K562 (cell line): ENCODE measurements around the gene SRSF1. TPM values are rescaled to one million over a fixed set of nuclear protein-coding genes. Genes with fewer than 3 reads are reported as not detected.

Experiments used
- EGR1 ChIP-seq: fragments of 450-650 bp; conservative IDR thresholded peaks from 2 replicates; pipeline ENCODE4 v1.6.1; 2017; ENCODE audit warnings: mild to moderate bottlenecking
- FOSL1 ChIP-seq: fragments of 200-800 bp; sonication (Bioruptor generic); conservative IDR thresholded peaks from 2 replicates; pipeline ENCODE4 v1.6.1; 2016; ENCODE audit warnings: missing genetic modification characterization, missing compliant biosample characterization
- JUND ChIP-seq, 2 experiments: IDR thresholded peaks; 2 replicates in 1 of 2; 3 replicates in 1 of 2; pipeline ENCODE4 v1.6.1; 2011; ENCODE audit warnings: borderline replicate concordance in 2 of 2, low read depth in 2 of 2, low read length in 2 of 2, improper control_type of control experiment in 1 of 2, missing biosample characterization in 1 of 2, missing genetic modification characterization in 1 of 2, missing genetic modification reagents in 1 of 2
- KDM5B ChIP-seq: fragments of 200-600 bp; sonication (generic); IDR thresholded peaks from 2 replicates; pipeline ENCODE4 v1.6.1; 2012; ENCODE audit warnings: low read depth, mild to moderate bottlenecking, moderate library complexity, low read length, control low read depth, inconsistent platforms; ENCODE audit not compliant: insufficient replicate concordance
- MCM5 ChIP-seq: fragments of 450-650 bp; IDR thresholded peaks from 2 replicates; pipeline ENCODE4 v1.6.1; 2016; ENCODE audit warnings: low read depth
- NONO ChIP-seq, 2 experiments: fragments of 200-400 bp in 1 of 2; fragments of 450-650 bp in 1 of 2; formaldehyde crosslinking in 1 of 2; IDR thresholded peaks; 2 replicates each; pipeline ENCODE4 v1.6.1; 2017; ENCODE audit warnings: low read depth in 2 of 2, mild to moderate bottlenecking in 2 of 2, moderate library complexity in 2 of 2, low read length in 1 of 2
- RBBP5 ChIP-seq: fragments of 200-600 bp; sonication (generic); IDR thresholded peaks from 2 replicates; pipeline ENCODE4 v1.6.1; 2012; ENCODE audit warnings: borderline replicate concordance, mild to moderate bottlenecking, low read length, control low read depth, inconsistent platforms; ENCODE audit not compliant: insufficient read depth, poor library complexity, severe bottlenecking
- ZNF224 ChIP-seq: sonication (generic); formaldehyde crosslinking; IDR thresholded peaks from 2 replicates; pipeline ENCODE4 v1.8.0; 2022; ENCODE audit warnings: mild to moderate bottlenecking, missing genetic modification reagents
- polyA plus RNA-seq, 8 experiments: library from polyadenylated mRNA; depleted of rRNA in 4 of 8; stranded (reverse) in 5 of 8; unstranded in 3 of 8; fragments of >200 nt; fragmentation: Nextera tagmentation in 2 of 8; fragmentation: Illumina TruSeq in 1 of 8; extraction: Ambion mirVana in 2 of 8; extraction: Trizol in 1 of 8; gene quantifications; 2 replicates each; pipeline versions ENCODE4 v1.2.1 to v1.2.3, GENCODE V29; 2011 to 2014; ENCODE audit warnings: inconsistent platforms in 1 of 8, missing spikeins in 1 of 8
- total RNA-seq, 7 experiments: library from RNA; depleted of rRNA in 6 of 7; stranded (reverse); fragments of >200 nt in 6 of 7; fragmentation: Illumina TruSeq in 2 of 7; extraction: Trizol in 2 of 7; gene quantifications; 2 replicates each; pipeline versions ENCODE4 v1.2.1 to v1.2.3, GENCODE V29; 2011 to 2021; ENCODE audit warnings: low replicate concordance in 1 of 7
- TF ChIP-seq, protein P1 (sequence below): sonication (generic); formaldehyde crosslinking; IDR thresholded peaks from 2 replicates; pipeline ENCODE4 v1.8.0; 2022; ENCODE audit warnings: mild to moderate bottlenecking, missing genetic modification reagents
- TF ChIP-seq, protein P2 (sequence below): sonication (generic); formaldehyde crosslinking; IDR thresholded peaks from 2 replicates; pipeline ENCODE4 v1.4.0; 2020; ENCODE audit warnings: mild to moderate bottlenecking, missing genetic modification reagents
- TF ChIP-seq, protein P3 (sequence below): fragments of 450-650 bp; IDR thresholded peaks from 2 replicates; pipeline ENCODE4 v1.6.1; 2014; ENCODE audit warnings: low read depth, mild to moderate bottlenecking, moderate library complexity, borderline replicate concordance
- TF ChIP-seq, protein P4 (sequence below): sonication (generic); formaldehyde crosslinking; IDR thresholded peaks from 2 replicates; pipeline ENCODE4 v1.9.0; 2022; ENCODE audit warnings: mild to moderate bottlenecking, missing genetic modification reagents
- TF ChIP-seq, protein P5 (sequence below), 2 experiments: fragments of 450-650 bp in 1 of 2; sonication (generic) in 1 of 2; formaldehyde crosslinking in 1 of 2; IDR thresholded peaks in 1 of 2; conservative IDR thresholded peaks in 1 of 2; 2 replicates each; pipeline versions ENCODE4 v1.6.1 to v1.8.1; 2016 to 2023; ENCODE audit warnings: mild to moderate bottlenecking in 2 of 2, moderate library complexity in 2 of 2, inconsistent platforms in 1 of 2, missing genetic modification reagents in 1 of 2

SRSF1 gene
- total and polyA plus RNA-seq, 9 of the 15 experiments (the other 6 are each of a cell fraction or from before 2014, with no cell fraction given) = 77.8 to 559 (median 442) TPM

DNA sequence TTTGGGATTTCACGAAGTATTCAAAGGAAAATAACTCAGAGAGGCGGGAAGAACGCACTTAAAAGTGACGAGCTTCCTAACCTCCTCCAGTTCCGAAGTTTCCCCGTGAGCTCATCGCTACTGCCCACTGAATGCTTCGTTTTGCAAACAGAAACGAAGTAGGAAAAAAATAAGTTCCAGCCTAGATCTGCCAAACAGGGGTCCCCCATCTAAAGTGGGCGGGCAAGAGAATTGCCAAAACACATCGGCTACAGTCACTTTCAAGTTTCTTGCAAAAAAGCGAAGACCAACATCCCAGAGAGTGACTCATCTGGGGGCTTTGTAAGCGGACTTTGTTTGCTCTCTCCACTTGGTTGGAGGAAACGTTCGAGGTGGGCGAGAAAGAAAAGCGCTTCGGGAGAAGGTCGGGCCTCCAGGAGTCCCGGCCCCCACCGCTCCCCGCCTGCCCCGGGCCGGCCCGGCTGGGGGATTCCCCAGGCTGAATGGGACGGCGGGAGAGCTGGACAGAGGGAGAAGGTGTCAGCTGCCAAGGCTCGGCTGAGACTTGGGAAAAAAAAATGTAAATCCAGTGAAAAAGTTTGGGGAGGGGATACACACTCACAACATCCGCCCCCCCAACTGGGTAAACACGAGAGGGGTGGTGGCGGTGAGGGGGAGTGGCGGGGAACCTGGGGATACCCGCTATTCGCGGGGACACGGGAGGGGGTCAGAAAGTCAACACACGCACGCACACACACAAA, 20.0 kb downstream of the SRSF1 start (continued):
- TF ChIP-seq, protein P1, sequence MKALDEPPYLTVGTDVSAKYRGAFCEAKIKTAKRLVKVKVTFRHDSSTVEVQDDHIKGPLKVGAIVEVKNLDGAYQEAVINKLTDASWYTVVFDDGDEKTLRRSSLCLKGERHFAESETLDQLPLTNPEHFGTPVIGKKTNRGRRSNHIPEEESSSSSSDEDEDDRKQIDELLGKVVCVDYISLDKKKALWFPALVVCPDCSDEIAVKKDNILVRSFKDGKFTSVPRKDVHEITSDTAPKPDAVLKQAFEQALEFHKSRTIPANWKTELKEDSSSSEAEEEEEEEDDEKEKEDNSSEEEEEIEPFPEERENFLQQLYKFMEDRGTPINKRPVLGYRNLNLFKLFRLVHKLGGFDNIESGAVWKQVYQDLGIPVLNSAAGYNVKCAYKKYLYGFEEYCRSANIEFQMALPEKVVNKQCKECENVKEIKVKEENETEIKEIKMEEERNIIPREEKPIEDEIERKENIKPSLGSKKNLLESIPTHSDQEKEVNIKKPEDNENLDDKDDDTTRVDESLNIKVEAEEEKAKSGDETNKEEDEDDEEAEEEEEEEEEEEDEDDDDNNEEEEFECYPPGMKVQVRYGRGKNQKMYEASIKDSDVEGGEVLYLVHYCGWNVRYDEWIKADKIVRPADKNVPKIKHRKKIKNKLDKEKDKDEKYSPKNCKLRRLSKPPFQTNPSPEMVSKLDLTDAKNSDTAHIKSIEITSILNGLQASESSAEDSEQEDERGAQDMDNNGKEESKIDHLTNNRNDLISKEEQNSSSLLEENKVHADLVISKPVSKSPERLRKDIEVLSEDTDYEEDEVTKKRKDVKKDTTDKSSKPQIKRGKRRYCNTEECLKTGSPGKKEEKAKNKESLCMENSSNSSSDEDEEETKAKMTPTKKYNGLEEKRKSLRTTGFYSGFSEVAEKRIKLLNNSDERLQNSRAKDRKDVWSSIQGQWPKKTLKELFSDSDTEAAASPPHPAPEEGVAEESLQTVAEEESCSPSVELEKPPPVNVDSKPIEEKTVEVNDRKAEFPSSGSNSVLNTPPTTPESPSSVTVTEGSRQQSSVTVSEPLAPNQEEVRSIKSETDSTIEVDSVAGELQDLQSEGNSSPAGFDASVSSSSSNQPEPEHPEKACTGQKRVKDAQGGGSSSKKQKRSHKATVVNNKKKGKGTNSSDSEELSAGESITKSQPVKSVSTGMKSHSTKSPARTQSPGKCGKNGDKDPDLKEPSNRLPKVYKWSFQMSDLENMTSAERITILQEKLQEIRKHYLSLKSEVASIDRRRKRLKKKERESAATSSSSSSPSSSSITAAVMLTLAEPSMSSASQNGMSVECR = 0 out of 2 replicates have a peak, but pooled peaks have one; percentile 12
- TF ChIP-seq MCM5 = no peak
- peak; percentile 22; the same call in 1 of the 2 replicates for TF ChIP-seq FOSL1
- TF ChIP-seq JUND (IDR thresholded peaks at IDR 0.05; ENCODE audit: borderline replicate concordance, low read depth, low read length) = peak; percentile 59; the same call in 1 of the 2 replicates
- TF ChIP-seq JUND (tag; IDR thresholded peaks at IDR 0.05; ENCODE audit: borderline replicate concordance, low read depth, low read length) = peak; percentile 20; the same call in 1 of the 3 replicates
- no peak for TF ChIP-seq KDM5B
- peak; percentile 69 for TF ChIP-seq RBBP5
- TF ChIP-seq ZNF224 = no peak
- TF ChIP-seq, protein P2, sequence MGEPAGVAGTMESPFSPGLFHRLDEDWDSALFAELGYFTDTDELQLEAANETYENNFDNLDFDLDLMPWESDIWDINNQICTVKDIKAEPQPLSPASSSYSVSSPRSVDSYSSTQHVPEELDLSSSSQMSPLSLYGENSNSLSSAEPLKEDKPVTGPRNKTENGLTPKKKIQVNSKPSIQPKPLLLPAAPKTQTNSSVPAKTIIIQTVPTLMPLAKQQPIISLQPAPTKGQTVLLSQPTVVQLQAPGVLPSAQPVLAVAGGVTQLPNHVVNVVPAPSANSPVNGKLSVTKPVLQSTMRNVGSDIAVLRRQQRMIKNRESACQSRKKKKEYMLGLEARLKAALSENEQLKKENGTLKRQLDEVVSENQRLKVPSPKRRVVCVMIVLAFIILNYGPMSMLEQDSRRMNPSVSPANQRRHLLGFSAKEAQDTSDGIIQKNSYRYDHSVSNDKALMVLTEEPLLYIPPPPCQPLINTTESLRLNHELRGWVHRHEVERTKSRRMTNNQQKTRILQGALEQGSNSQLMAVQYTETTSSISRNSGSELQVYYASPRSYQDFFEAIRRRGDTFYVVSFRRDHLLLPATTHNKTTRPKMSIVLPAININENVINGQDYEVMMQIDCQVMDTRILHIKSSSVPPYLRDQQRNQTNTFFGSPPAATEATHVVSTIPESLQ (CRISPR knock-in tag) = 0 out of 2 replicates have a peak, but pooled peaks have one; percentile 50
- TF ChIP-seq, protein P3, sequence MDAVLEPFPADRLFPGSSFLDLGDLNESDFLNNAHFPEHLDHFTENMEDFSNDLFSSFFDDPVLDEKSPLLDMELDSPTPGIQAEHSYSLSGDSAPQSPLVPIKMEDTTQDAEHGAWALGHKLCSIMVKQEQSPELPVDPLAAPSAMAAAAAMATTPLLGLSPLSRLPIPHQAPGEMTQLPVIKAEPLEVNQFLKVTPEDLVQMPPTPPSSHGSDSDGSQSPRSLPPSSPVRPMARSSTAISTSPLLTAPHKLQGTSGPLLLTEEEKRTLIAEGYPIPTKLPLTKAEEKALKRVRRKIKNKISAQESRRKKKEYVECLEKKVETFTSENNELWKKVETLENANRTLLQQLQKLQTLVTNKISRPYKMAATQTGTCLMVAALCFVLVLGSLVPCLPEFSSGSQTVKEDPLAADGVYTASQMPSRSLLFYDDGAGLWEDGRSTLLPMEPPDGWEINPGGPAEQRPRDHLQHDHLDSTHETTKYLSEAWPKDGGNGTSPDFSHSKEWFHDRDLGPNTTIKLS = no peak
- no peak for TF ChIP-seq NONO (IDR thresholded peaks at IDR 0.05; ENCODE audit: low read depth in 2 of 2, low read length in 1 of 2)
- peak; percentile 16; the same call in 1 of the 2 replicates for TF ChIP-seq EGR1
- TF ChIP-seq, protein P4, sequence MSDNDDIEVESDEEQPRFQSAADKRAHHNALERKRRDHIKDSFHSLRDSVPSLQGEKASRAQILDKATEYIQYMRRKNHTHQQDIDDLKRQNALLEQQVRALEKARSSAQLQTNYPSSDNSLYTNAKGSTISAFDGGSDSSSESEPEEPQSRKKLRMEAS (CRISPR knock-in tag) = no peak
- TF ChIP-seq, protein P5, sequence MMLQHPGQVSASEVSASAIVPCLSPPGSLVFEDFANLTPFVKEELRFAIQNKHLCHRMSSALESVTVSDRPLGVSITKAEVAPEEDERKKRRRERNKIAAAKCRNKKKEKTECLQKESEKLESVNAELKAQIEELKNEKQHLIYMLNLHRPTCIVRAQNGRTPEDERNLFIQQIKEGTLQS (IDR thresholded peaks at IDR 0.05) = peak; percentile 83
- TF ChIP-seq, protein P5 (CRISPR knock-in tag; conservative IDR thresholded peaks at IDR 0.05) = no peak
